RKO (cell line): ENCODE measurements around the gene NAB2.

Experiments
- DNase-seq: peaks from one replicate; pipeline ENCODE4 v3.0.0-alpha.2; 2016; ENCODE audit warnings: low spot score

Gene NAB2

DNA sequence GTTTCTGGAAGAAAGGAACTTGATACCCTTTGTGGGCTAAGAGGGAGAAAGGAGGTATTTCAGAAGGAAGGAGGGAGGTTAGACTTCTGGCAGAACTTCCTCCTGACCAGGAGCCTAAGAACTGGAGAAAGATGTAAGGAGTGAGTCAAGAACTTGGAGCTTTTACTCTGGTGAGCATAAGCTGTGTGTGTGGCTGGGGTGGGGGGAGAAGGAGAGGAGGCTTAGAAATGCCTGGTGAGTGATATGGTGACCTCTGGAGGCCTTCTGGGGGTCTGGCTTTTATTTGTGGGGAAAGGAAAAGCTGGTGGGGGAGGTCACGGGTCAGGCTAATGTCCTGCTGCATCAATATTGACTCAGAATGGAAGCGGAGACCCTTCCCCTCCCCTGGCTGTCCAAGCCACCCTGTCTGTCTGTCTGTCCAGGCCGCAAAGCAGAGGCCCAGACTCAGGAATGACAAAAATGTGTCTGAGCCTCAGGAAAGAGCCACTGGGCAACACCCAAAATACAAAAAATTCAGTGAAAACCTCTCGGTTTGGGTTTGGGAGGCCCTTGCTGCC lies 44.2 kb downstream of the NAB2 start:
- no peak for DNase-seq

DNA sequence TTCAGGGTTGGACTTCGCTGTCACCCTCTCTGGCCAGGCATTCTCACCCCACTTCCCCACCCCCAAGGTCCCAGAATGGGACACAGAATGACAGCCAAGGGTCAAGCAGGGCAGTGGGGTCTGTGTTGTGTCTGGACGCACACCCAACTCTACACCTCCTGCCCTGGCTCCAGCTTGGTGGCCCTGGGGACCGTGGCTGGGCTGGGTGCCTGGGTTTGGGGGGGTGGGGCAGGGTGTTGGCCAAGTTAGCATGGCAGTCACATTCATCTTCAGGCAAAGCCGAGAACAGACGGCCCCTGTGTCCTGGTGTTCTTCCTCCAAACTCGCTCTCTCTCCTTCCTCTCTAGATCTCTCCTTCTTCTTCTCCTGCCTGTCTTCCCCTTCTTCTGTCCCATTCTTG lies 45.0 kb downstream of the NAB2 start:
- DNase-seq = no peak

DNA sequence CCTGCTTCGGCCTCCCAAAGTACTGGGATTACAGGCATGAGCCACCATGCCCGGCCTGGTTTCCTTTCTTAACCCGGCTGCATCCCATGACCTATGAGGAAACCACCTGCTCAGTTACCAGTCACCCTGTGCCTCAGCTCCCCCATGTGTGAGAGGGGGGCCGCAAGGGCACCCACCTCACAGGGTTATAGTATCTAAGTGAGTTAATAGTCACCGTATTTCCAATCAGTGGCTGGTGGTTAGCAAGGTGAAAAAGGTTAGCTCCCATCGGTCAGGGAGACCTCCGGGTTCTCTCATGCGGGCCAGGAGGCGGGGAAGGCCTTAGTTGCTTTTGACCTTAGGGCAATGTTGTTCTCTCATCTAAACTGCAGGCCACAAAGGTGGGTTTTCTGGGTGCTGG lies 46.0 kb downstream of the NAB2 start:
- DNase-seq = no peak

- DNase-seq = no peak
Measured at GRCh38 chr12:57135527-57136326, 46.8 kb downstream of the NAB2 start.

DNA sequence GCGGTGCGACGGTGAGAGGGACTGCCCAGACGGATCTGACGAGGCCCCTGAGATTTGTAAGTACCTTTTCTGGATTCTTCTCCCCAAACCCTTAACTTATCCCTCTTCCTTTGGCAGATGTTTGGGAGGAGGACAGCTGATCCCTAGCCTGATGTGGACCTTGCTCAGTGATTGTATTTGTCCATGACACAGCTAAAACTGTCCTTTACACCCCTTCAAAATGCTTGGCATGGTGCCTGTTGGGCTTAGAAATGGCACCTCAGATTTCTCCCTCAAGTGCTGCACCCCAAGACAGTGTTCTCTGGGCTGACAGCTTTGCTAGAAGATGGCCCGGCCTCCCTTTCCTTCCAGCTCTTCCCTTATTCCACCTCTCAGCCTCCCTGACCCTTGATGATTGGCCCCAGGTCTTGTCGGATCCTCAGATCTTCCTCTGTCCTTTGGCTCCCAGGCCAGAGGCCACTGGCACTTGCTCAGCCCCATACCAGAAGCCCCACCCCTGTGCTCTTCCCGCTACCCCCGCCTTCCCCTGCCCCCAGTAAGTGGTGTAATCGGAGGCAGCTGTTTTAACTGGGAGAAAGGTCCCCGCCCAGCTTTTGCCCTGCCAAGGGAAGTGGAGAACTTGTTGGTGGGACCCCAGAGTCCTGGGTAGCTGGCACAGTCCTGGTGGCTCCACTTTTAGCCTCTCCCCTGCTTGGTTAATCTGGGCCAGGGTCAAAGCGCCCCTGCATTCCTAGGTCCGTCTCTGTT lies 49.8 kb downstream of the NAB2 start:
- no peak for DNase-seq

- no peak for DNase-seq
Measured at GRCh38 chr12:57139796-57140649, 51.1 kb downstream of the NAB2 start.

- no peak for DNase-seq
Measured at GRCh38 chr12:57141249-57141648, 52.3 kb downstream of the NAB2 start.

- no peak for DNase-seq
Measured at GRCh38 chr12:57142121-57142520, 53.2 kb downstream of the NAB2 start.

DNA sequence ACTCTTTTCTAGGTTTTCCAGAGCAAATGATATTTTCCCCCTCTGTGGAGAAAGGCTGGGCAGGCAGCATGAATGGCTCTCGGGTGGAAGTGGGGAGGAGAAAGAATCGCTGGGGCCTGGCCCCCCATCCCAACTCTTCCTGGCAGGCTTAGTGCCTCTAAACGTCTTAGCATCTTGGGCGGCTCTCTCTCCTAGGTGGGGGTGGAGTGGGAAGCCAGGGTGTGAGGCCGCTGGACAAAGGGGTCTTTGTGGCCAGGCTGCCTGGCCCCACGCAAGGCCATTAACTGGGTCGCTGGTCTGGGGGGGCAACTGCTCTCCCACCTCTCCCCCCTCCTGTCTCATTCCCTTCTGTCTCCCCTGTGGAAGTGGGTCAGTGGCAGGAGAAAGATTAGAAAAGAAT lies 53.8 kb downstream of the NAB2 start:
- no peak for DNase-seq

GRCh38 chr12:57143454-57143853 lies 54.5 kb downstream of the NAB2 start:
- DNase-seq = no peak
